Retinal pigment epithelial cell (primary cell): ENCODE data around the gene PTGER2.

Experiments used
- DNase-seq: peaks from one replicate; pipeline ENCODE4 v3.0.0-alpha.2; 2010; ENCODE audit warnings: low read depth
- H3K4me3 ChIP-seq: 2 replicates; pipeline ENCODE4 v1.5.1; 2011; ENCODE audit warnings: mild to moderate bottlenecking, low read length, control low read depth, moderate library complexity
- TF ChIP-seq, protein P1 (sequence below): conservative IDR thresholded peaks from 2 replicates; pipeline ENCODE4 v1.5.1; 2011; ENCODE audit warnings: low read depth, low read length, control low read depth, inconsistent platforms

The PTGER2 gene

GRCh38 chr14:52314595-52315354 is 663 bp downstream of the PTGER2 start:
- peak overlapping the region; percentile 70 for H3K4me3 ChIP-seq
- TF ChIP-seq, protein P1, sequence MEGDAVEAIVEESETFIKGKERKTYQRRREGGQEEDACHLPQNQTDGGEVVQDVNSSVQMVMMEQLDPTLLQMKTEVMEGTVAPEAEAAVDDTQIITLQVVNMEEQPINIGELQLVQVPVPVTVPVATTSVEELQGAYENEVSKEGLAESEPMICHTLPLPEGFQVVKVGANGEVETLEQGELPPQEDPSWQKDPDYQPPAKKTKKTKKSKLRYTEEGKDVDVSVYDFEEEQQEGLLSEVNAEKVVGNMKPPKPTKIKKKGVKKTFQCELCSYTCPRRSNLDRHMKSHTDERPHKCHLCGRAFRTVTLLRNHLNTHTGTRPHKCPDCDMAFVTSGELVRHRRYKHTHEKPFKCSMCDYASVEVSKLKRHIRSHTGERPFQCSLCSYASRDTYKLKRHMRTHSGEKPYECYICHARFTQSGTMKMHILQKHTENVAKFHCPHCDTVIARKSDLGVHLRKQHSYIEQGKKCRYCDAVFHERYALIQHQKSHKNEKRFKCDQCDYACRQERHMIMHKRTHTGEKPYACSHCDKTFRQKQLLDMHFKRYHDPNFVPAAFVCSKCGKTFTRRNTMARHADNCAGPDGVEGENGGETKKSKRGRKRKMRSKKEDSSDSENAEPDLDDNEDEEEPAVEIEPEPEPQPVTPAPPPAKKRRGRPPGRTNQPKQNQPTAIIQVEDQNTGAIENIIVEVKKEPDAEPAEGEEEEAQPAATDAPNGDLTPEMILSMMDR = no peak
- DNase-seq = no peak

- no peak for DNase-seq
- TF ChIP-seq, protein P1 = no peak
- peak overlapping the region; percentile 70 for H3K4me3 ChIP-seq
These were observed 1.2 kb downstream of the PTGER2 start for GRCh38 chr14:52315355-52315718.

GRCh38 chr14:52318062-52318461 is 4.0 kb downstream of the PTGER2 start:
- TF ChIP-seq, protein P1 = no peak
- no peak overlapping the region for H3K4me3 ChIP-seq
- no peak for DNase-seq

DNA sequence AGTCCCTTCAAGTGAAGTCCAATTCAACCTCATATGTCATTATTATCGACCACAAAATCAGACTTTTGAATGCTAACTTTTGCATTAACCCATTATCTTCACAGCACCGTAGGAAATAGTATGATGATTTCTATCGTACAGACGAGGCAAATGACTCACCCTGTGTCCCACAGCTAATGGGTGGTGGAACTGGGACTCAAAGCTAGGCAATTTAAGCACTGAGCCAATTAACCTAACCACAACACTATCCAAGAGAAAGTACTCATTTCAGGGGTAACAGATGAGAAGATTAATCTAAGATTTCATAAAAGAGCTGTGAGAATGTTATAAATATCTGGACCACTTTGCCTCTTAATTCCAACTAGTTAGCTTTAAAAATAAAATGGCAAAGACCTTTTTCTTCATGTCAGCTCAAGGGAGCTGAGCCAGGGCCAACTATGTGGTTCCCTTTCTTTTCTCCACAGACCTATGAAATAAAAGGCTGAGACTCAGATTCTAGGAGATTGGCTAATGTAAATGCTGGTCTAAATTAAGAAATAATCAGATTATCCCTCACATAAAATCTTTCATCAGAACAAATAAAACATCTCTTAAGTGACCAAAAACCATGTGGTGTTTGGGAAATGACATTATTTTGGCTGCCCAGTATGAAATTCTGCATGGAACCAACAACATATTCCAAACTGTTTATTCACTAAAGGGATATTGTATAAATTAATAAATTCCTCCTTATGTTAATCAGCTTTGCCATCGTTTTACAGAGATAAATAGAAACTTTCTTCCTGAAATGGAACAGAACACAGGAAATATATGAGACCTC is 4.9 kb downstream of the PTGER2 start:
- DNase-seq = peak; percentile 62
- H3K4me3 ChIP-seq = no peak overlapping the region
- TF ChIP-seq, protein P1 = no peak

DNA sequence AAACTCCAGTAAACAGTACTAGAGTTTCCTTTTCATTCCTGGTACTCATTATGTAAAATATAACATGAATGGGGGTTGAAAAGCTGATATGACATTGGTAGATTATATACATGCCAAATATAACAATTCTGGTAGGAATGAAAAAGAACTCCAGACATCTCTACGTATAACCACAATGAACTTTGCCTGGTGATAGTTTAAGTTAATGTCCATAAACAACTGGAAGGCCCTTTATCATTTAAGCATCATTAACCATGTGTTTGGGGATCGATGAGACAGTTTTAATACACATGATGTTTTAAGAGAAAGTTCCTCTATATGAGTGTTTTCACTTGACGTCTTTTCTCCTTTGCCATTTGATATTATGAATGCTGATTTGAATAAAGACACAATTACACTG is 5.8 kb downstream of the PTGER2 start:
- no peak overlapping the region for H3K4me3 ChIP-seq
- TF ChIP-seq, protein P1 = no peak
- DNase-seq = no peak

DNA sequence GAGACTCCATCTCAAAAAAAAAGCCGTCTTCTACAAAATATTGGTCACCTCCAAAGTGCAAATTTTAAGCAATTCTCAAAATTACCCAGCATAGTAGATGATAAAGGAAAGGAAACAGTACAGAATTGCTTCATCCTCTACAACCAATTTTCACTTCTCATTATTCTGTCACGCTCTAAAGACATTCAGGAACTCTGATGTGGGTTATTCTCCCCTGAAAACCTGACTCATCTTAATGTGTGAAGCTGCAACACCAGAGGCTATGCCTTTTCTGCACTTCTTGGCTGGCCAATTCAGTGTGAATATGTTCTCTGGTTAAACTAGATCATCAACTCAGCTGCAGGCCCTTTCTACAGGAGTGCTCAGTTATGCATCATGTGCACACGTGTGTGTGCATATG is 11.0 kb downstream of the PTGER2 start:
- H3K4me3 ChIP-seq = no peak overlapping the region
- DNase-seq = no peak
- TF ChIP-seq, protein P1 = no peak

- no peak for DNase-seq
- H3K4me3 ChIP-seq = no peak overlapping the region
- TF ChIP-seq, protein P1 = no peak
These were observed 11.5 kb downstream of the PTGER2 start for GRCh38 chr14:52325630-52326029.
